ENCODE measurements around the gene ASAP3. TPM values are rescaled to one million over a fixed set of nuclear protein-coding genes. Genes with fewer than 3 reads are reported as not detected.

Gene ASAP3
- total RNA-seq, 4 donors from 2014 or later: 21.3 to 37.7 (median 31.0) TPM

GRCh38 chr1:23392125-23392855, 91.7 kb downstream of the ASAP3 start:
- WGBS, 2 donors (ENCODE audit: low coverage in 1 of 2): 66 to 74% methylated on average over 2 of the region's 2 CpGs
- peaks cover 0 to 53% of the 10 kb centered on the region in 2 donors for H3K36me3 ChIP-seq
- no peaks in the 10 kb centered on the region for H3K27me3 ChIP-seq
- H3K27ac ChIP-seq: no peak overlapping the region
- peaks cover 0 to 28% (median 14%) of the 10 kb centered on the region in 3 donors for H3K4me1 ChIP-seq
- no peak for ATAC-seq
- TF ChIP-seq POLR2A (IDR thresholded peaks at IDR 0.05) (no peak), CTCF (IDR thresholded peaks at IDR 0.05) (no peak), POLR2AphosphoS5 (IDR thresholded peaks at IDR 0.05) (no peak)
- H3K9me3 ChIP-seq: no peaks in the 10 kb centered on the region
- no peak overlapping the region for H3K4me3 ChIP-seq

- H3K4me3 ChIP-seq: no peak overlapping the region
- H3K36me3 ChIP-seq: peaks cover 0 to 53% of the 10 kb centered on the region in 2 donors
- peaks cover 0 to 19% (median 6%) of the 10 kb centered on the region in 3 donors for H3K4me1 ChIP-seq
- H3K27ac ChIP-seq: no peak overlapping the region
- WGBS, 2 donors (ENCODE audit: low coverage in 1 of 2): 74% methylated on average over 9 of the region's 9 CpGs; no CpG with 5 or more reads in 1 of the 2 donors
- no peaks in the 10 kb centered on the region for H3K27me3 ChIP-seq
- TF ChIP-seq POLR2A (IDR thresholded peaks at IDR 0.05): no peak
- TF ChIP-seq CTCF (IDR thresholded peaks at IDR 0.05): no peak
- TF ChIP-seq POLR2AphosphoS5 (IDR thresholded peaks at IDR 0.05): no peak
- TF ChIP-seq EP300 (IDR thresholded peaks at IDR 0.05): no peak
- no peak for ATAC-seq
- H3K9me3 ChIP-seq: no peaks in the 10 kb centered on the region
These were observed 94.1 kb downstream of the ASAP3 start for GRCh38 chr1:23389837-23390321.

GRCh38 chr1:23387494-23387893, 96.5 kb downstream of the ASAP3 start:
- no peaks in the 10 kb centered on the region for H3K9me3 ChIP-seq
- H3K27ac ChIP-seq: no peak overlapping the region
- no peak overlapping the region for H3K4me3 ChIP-seq
- no peak for ATAC-seq
- 53 to 86% methylated on average over 1 to 2 of the region's 8 CpGs for WGBS, 2 donors (ENCODE audit: low coverage in 1 of 2)
- TF ChIP-seq POLR2AphosphoS5 (IDR thresholded peaks at IDR 0.05) (no peak), CTCF (IDR thresholded peaks at IDR 0.05) (no peak), EP300 (IDR thresholded peaks at IDR 0.05) (no peak), POLR2A (IDR thresholded peaks at IDR 0.05) (no peak)
- H3K36me3 ChIP-seq: peaks cover 0 to 54% of the 10 kb centered on the region in 2 donors
- peaks cover 0 to 13% (median 8%) of the 10 kb centered on the region in 3 donors for H3K4me1 ChIP-seq
- H3K27me3 ChIP-seq: no peaks in the 10 kb centered on the region

GRCh38 chr1:23385119-23385621, 98.8 kb downstream of the ASAP3 start:
- TF ChIP-seq EP300 (IDR thresholded peaks at IDR 0.05): no peak
- no peak for TF ChIP-seq POLR2AphosphoS5 (IDR thresholded peaks at IDR 0.05)
- TF ChIP-seq POLR2A (IDR thresholded peaks at IDR 0.05): no peak
- no peak for TF ChIP-seq CTCF (IDR thresholded peaks at IDR 0.05)
- Histone ChIP-seq H3K9me3 (no peaks in the 10 kb centered on the region), H3K4me3 (no peak overlapping the region), H3K4me1 (peaks cover 0 to 13% (median 8%) of the 10 kb centered on the region in 3 donors), H3K27ac (peak overlapping the region in 2 of 4 donors; percentile 27 to 45), H3K27me3 (no peaks in the 10 kb centered on the region), H3K36me3 (peaks cover 0 to 75% of the 10 kb centered on the region in 2 donors)
- ATAC-seq: no peak
- WGBS, 2 donors (ENCODE audit: low coverage in 1 of 2): 71 to 74% methylated on average over 5 of the region's 14 CpGs

Data from gastroesophageal sphincter (tissue), 4 donors.